ENCODE measurements around the gene LRRC42. TPM values are rescaled to one million over a fixed set of nuclear protein-coding genes. Genes with fewer than 3 reads are reported as not detected.
A peak's percentile ranks its signal among the peaks of the same experiment; 100 is the strongest.

Gene LRRC42, protein sequence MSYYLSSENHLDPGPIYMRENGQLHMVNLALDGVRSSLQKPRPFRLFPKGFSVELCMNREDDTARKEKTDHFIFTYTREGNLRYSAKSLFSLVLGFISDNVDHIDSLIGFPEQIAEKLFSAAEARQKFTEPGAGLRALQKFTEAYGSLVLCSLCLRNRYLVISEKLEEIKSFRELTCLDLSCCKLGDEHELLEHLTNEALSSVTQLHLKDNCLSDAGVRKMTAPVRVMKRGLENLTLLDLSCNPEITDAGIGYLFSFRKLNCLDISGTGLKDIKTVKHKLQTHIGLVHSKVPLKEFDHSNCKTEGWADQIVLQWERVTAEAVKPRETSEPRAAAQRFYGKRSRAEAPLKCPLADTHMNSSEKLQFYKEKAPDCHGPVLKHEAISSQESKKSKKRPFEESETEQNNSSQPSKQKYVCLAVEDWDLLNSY
- 10 to 100 TPM; 20.5 to 22.3 TPM for total RNA-seq

DNA sequence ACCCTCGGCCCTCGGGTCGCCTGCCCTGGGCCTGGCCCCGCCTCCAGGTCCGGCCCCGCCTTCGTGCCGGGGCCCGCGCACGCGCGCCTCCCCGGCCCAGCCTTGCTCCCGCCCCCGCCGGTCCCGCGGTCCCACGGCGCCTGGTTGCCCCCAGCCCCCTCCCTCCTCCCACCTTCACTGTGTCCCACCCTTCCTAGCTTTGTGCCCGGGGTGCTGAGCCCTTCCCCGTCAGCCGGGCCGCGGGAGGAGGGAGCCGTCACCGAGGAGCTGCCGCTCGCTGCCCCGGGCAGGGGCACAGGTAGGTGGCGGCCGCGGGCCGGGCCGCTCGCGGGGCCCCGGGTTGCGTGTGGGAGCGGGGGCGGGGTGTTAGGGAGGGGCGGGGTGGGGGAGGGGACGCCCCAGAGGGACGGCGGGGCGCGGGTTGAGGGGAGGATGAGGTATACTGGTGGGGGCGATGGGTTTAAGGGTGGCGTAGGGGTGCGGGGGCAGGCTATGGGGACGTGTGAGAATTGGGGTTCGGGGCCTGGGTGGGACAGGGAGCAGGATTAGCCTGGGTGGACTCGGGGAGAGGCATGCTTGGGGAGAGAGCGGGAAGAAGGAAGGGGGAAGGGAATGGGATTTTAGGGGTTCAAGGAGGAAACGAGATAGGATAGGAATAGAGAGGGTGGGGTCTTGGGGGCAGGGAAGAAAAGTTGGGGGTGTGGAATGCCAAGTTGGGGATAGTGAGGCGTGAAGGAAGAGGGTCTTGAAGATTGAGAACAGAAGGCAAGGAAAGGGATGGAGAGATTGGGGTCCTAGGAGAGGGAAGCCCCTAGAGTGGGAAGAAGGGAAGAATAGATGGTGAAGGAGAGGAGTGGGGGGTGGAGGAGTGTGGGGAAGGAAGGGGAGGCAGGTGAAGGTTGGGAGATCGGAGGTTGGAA is at the start of gene LRRC42:
LRRC42 (plus strand) TSS at position 99 of the 920 bp plus-strand sequence. CDS start 5,650 bp downstream, outside the sequence.
- Mint-ChIP-seq H3K4me1 (peaks cover 53% of the 10 kb centered on the region), H3K9me3 (ENCODE audit: low read depth) (no peaks in the 10 kb centered on the region), H3K36me3 (peaks cover 21% of the 10 kb centered on the region), H3K4me3 (peak within 1 kb of the TSS; percentile 99), H3K27ac (peak within 1 kb of the TSS; percentile 96), H3K27me3 (no peaks in the 10 kb centered on the region)
- DNase-seq (no peak), ATAC-seq (peak; percentile 79)
- CTCF ChIA-PET: interaction anchor here (1.3 to 7.4 kb wide), 12 partner anchors 12 to 107 kb away, joined by 3 to 56 read pairs (median 9); partner anchors contain the start of genes TCEANC2, TMEM59 and YIPF1

DNA sequence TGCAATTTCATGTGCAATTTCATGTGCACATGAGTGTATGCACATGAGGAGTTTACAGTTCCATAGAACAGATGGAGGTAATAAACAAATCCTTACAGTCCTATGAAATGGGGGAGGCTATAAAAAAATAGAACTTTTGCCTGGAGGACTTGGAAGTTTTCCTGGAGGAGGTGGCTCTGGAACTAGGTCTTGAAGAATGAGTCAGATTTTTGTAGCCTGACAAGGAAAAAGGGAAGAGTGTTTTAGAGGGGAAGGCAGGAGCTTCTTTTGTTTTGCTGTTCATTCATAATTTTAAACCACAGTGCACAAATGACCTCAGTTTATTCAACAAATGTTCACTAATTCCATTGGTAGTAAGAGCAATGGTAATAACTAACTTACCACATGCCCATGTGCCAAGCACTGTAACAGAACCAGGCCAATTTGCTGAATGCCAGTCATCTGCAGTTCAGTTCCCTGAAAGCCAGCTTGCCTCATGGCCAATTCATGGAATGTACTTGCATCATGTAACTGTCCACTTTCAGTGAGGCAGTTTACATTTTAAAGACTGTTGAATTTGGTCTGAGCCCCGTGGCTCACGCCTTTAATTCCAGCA is 49.4 kb upstream of the LRRC42 start:
- Mint-ChIP-seq H3K27ac (no peak overlapping the region), H3K9me3 (ENCODE audit: low read depth) (no peaks in the 10 kb centered on the region), H3K4me3 (no peak overlapping the region), H3K36me3 (no peaks in the 10 kb centered on the region), H3K4me1 (peaks cover 11% of the 10 kb centered on the region), H3K27me3 (peaks cover 6% of the 10 kb centered on the region)
- DNase-seq: no peak
- ATAC-seq: no peak
- CTCF ChIA-PET: interaction anchor here (1.4 kb wide), 1 partner anchor 13 kb away, joined by 3 read pairs; no protein-coding TSS in a partner anchor

DNA sequence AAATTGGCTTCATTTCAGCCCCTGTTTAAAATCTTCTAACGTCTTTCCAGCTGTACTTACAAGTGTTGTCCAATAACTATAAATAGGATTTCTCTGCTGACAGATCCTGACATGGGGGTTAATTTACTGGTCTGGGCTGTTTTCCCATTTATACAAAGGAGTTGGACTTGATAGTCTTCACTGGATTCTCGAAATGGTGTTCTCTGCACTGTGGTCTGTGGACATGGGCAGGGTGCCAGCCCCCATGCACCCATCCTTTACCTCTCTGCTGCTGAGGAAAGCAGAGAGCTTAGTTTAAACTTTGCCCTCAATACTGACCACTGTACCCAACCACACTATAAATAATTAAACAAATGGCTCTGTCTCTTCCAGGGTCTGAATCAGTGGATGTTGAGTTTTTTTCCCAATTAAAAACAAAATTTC is 46.9 kb upstream of the LRRC42 start:
- CTCF ChIA-PET: interaction anchor here (0.8 to 2.2 kb wide), 6 partner anchors 8 to 181 kb away, joined by 3 to 10 read pairs (median 3); no protein-coding TSS in a partner anchor
- Mint-ChIP-seq H3K4me1 (peaks cover 14% of the 10 kb centered on the region), H3K4me3 (no peak overlapping the region), H3K36me3 (no peaks in the 10 kb centered on the region), H3K27ac (no peak overlapping the region), H3K9me3 (ENCODE audit: low read depth) (no peaks in the 10 kb centered on the region), H3K27me3 (peaks cover 6% of the 10 kb centered on the region)
- ATAC-seq: no peak
- DNase-seq: no peak

DNA sequence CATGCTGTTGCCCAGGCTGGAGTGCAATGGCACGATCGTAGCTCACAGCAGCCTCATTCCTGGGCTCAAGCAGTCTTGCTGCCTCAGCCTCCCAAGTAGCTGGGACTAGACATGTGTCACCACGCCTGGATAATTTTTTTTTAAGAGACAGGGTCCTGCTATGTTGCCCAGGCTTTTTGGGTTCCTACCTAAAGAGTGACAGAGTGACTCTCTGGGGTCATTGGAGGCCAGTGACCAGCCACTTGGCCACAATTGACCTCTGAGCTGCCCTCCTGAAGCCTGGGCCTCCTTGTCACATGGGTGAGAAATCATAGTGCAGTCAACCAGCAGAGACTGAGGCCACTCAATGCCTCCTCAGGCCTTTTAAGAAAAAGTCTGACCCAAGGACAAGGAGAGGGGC is 46.4 kb upstream of the LRRC42 start:
- Mint-ChIP-seq H3K27me3 (peaks cover 6% of the 10 kb centered on the region), H3K4me3 (no peak overlapping the region), H3K36me3 (no peaks in the 10 kb centered on the region), H3K9me3 (ENCODE audit: low read depth) (no peaks in the 10 kb centered on the region), H3K27ac (no peak overlapping the region), H3K4me1 (peaks cover 14% of the 10 kb centered on the region)
- no peak for DNase-seq
- CTCF ChIA-PET: interaction anchor here (0.8 to 2.2 kb wide), 5 partner anchors 9 to 181 kb away, joined by 3 to 10 read pairs (median 3); no protein-coding TSS in a partner anchor
- ATAC-seq: no peak

DNA sequence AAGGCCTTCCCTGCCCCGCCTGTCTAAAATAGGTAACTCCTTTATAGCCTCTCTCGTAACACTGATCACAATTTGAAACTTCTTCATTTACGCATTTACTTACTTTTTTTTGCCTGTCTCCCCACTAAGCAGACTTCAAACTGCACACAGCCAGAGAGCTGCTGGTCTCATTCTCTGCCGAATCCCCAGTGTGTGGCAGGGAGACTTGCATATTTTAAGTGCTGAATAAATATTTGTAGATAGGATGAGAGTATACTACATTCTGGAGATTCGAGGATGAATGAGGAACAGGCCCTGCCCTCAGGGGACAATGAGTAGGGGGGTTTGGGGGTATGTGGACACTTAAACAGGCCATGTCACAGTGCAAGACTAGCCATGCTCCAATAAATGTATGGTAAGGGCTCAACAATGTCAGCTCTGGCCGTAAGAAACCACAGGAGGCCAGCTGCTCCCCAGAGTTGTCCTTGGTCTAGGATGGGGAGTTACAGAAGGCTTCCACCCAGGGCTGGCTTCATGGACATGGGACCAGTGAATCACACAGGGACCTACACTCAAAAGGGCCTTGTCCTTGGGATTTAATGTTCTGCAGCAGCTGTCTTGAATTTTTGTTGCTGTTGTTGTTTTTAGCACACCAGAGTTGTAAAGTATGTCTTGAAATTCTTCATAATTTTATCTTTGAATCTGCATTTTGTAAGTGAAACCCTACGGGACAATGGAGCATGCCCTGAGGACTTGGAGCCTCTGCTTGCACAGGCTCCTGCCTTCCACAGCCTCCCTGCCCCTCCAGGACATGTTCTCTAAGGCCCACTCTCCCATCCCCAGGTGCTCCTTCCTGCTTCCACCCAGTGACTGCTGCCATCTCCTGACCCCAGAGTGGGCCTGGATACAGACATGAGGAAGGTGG is 43.7 kb upstream of the LRRC42 start:
- Mint-ChIP-seq H3K9me3 (ENCODE audit: low read depth) (no peaks in the 10 kb centered on the region), H3K36me3 (no peaks in the 10 kb centered on the region), H3K27ac (no peak overlapping the region), H3K4me1 (peaks cover 14% of the 10 kb centered on the region), H3K4me3 (no peak overlapping the region), H3K27me3 (no peaks in the 10 kb centered on the region)
- ATAC-seq (no peak), DNase-seq (no peak)
- CTCF ChIA-PET: no interaction called here

DNA sequence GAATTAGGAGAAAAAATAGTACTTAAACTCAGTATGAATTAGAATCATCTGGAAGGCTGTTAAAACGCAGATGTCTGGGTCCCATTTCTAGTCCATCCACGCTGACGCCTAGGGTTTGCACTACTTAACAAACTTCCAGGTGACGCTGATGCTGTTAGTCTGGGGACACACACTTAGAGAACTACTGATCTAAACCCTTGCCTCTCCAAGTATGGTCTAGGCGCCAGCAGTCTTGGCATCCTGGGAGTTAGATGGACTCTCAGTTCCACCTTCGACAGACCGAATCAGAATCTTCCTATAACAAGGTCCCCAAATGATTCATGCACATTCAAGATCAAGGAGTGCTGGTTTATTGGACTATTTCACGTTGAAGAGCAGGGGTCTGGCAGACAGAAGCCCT is 40.6 kb upstream of the LRRC42 start:
- Mint-ChIP-seq H3K4me3 (no peak overlapping the region), H3K36me3 (no peaks in the 10 kb centered on the region), H3K9me3 (ENCODE audit: low read depth) (no peaks in the 10 kb centered on the region), H3K27ac (no peak overlapping the region), H3K27me3 (no peaks in the 10 kb centered on the region), H3K4me1 (peaks cover 14% of the 10 kb centered on the region)
- ATAC-seq (no peak), DNase-seq (no peak)
- CTCF ChIA-PET: no interaction called here

DNA sequence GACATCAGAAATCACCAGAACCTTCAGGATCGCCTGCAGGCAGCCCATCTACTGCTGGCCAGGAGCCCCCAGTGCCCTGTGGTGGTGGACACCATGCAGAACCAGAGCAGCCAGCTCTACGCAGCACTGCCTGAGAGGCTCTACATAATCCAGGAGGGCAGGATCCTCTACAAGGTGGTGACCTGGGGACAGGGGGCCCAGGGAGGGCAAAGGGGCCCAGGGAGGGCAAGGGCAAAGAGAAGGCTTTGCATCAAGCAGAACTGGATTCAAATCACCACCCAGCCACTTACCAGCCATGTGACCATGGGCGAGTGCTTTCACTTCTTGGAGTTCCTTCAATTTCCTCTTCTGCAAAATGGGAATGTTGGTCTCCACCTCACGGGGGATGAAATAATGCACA is 40.0 kb upstream of the LRRC42 start:
- H3K4me3 Mint-ChIP-seq: no peak overlapping the region
- H3K36me3 Mint-ChIP-seq: peaks cover 1% of the 10 kb centered on the region
- no peaks in the 10 kb centered on the region for H3K27me3 Mint-ChIP-seq
- no peak overlapping the region for H3K27ac Mint-ChIP-seq
- no peak for ATAC-seq
- CTCF ChIA-PET: no interaction called here
- DNase-seq: no peak
- peaks cover 8% of the 10 kb centered on the region for H3K4me1 Mint-ChIP-seq
- no peaks in the 10 kb centered on the region for H3K9me3 Mint-ChIP-seq (ENCODE audit: low read depth)

DNA sequence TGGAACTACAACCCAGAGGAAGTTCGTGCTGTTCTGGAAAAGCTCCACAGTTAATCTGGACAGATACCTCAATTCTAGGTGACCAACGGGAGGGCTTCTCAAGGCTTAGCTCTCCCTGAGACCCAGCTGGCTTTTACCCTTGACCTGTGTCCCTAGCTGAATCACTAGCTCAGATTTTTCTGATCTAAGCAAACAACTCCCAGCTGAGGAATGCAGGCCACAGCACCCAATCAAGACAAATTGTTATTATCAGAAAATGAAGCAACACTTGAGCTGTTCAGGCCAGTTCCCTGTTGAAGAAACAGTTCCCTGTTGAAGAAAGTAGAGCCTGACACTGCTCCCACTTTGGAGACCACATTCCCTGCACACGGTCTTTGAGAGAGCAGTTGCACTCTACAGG is 36.2 kb upstream of the LRRC42 start:
- Mint-ChIP-seq H3K4me1 (no peaks in the 10 kb centered on the region), H3K27me3 (no peaks in the 10 kb centered on the region), H3K36me3 (peaks cover 4% of the 10 kb centered on the region), H3K9me3 (ENCODE audit: low read depth) (no peaks in the 10 kb centered on the region), H3K4me3 (no peak overlapping the region), H3K27ac (no peak overlapping the region)
- DNase-seq (no peak), ATAC-seq (no peak)
- CTCF ChIA-PET: interaction anchor here (1.2 to 1.4 kb wide), 2 partner anchors 14 to 31 kb away, joined by 3 to 4 read pairs; no protein-coding TSS in a partner anchor

DNA sequence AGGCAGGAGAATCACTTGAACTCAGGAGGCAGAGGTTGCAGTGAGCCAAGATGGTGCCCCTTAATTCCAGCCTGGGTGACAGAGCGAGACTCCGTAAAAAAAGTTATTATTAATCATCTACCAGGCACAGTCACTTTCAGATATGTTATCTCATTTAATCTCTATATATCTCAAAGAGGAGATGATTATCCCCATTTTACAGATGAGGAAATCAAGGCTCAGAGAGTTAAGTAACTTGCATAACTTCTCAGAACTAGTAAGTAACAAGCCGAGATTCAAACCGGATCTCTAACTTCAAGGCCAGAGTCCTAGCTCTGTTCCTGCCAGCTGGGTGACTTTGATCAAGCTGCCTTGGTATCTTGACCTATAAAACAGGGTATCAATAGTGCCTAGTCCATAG is 34.7 kb upstream of the LRRC42 start:
- Mint-ChIP-seq H3K9me3 (ENCODE audit: low read depth) (no peaks in the 10 kb centered on the region), H3K36me3 (peaks cover 8% of the 10 kb centered on the region), H3K4me1 (peaks cover 9% of the 10 kb centered on the region), H3K4me3 (no peak overlapping the region), H3K27me3 (no peaks in the 10 kb centered on the region), H3K27ac (no peak overlapping the region)
- no peak for DNase-seq
- CTCF ChIA-PET: no interaction called here
- ATAC-seq: no peak

DNA sequence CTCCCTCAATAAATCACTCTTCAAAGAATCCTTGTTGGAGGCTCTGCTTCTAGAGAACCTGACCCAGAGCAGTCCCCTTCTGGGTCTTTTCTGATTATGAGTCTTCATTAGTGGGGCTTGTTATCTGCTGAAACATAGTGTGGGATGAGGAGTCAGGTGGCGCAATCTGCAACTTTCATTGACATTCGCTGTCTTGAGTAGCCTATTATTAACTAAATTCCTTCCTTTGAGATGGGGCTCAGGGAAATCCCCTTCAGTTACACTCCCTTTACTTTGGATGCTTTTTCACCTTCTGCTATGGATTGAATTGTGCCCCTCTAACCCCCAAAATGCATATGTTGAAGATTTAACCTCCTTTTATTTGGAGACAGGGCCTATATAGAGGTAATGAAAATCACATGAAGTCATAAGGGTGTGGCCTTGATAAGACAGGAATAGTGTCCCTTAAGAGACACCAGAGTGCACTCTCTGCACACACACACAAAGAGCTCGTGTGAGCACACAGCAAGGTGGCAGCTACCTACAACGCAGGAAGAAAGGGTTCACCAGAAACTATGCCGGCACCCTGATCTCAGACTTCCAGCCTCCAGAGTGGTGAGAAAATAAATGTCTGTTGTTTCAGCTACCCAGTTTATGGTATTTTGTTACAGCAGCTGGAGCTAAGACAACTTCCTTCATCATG is 32.7 kb upstream of the LRRC42 start:
- CTCF ChIA-PET: interaction anchor here (0.7 to 0.9 kb wide), 2 partner anchors 32 to 46 kb away, joined by 4 read pairs; partner anchors contain the start of genes IFT25 and LRRC42
- Mint-ChIP-seq H3K36me3 (peaks cover 17% of the 10 kb centered on the region), H3K27me3 (no peaks in the 10 kb centered on the region), H3K9me3 (ENCODE audit: low read depth) (no peaks in the 10 kb centered on the region), H3K27ac (no peak overlapping the region), H3K4me1 (peaks cover 18% of the 10 kb centered on the region), H3K4me3 (no peak overlapping the region)
- no peak for DNase-seq
- ATAC-seq: no peak

DNA sequence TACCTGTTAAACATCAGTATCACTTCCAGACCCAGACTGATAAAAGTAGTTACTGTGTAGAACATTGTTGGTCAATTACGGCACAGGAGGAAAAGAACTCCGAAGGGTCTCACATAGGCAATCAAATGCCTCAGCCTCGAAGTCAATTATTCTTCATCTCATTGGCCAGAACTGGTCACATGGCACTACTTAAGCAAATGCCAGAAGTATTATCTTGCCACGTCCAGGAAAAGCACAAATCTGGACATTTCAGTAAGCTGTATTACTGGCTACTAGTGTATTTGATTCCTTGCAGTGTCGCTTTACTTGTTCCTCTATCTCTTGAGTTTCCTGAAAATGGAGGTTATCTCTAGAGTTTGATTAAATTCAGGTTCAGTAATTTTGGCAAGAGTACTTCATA is 27.8 kb upstream of the LRRC42 start:
- DNase-seq (no peak), ATAC-seq (no peak)
- peaks cover 42% of the 10 kb centered on the region for H3K36me3 Mint-ChIP-seq
- no peaks in the 10 kb centered on the region for H3K27me3 Mint-ChIP-seq
- H3K4me1 Mint-ChIP-seq: peaks cover 42% of the 10 kb centered on the region
- H3K9me3 Mint-ChIP-seq (ENCODE audit: low read depth): no peaks in the 10 kb centered on the region
- H3K27ac Mint-ChIP-seq: peak overlapping the region; percentile 90
- CTCF ChIA-PET: interaction anchor here (1.0 to 2.1 kb wide), 4 partner anchors 28 to 58 kb away, joined by 3 to 7 read pairs (median 4); partner anchors contain the start of genes IFT25, LRRC42 and YIPF1
- no peak overlapping the region for H3K4me3 Mint-ChIP-seq

DNA sequence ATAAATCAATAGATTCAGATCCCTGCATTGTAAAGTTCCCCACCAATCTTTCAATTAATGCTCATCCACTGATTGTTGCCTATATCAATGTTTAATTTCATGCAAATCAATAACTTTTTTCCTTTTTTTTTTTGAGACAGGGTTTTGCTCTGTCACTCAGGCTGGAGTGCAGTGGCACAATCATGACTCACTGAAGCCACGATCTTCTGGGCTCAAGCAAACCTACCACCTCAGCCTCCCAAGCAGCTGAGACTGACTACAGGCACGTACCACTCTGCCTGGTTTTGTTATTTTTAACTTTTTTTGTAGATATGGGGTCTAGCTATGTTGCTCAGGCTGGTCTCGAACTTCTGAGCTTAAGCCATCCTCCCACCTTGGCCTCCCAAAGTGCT is 26.5 kb upstream of the LRRC42 start:
- peaks cover 43% of the 10 kb centered on the region for H3K4me1 Mint-ChIP-seq
- peak; percentile 83 for ATAC-seq
- peaks cover 49% of the 10 kb centered on the region for H3K36me3 Mint-ChIP-seq
- no peak overlapping the region for H3K4me3 Mint-ChIP-seq
- peak; percentile 63 for DNase-seq
- CTCF ChIA-PET: interaction anchor here (0.6 to 3.2 kb wide), 5 partner anchors 12 to 60 kb away, joined by 3 to 19 read pairs (median 3); partner anchors contain the start of genes IFT25 and LRRC42
- H3K27me3 Mint-ChIP-seq: no peaks in the 10 kb centered on the region
- no peaks in the 10 kb centered on the region for H3K9me3 Mint-ChIP-seq (ENCODE audit: low read depth)
- peak overlapping the region; percentile 90 for H3K27ac Mint-ChIP-seq

Data from activated CD8-positive, alpha-beta memory T cell treated with anti-CD3 and anti-CD28 coated beads, Interleukin-2, amount 10 ng/mL, durations not matched to agents 7 days and 5 days (primary cell).